GM19438 (cell line): Measurements from ENCODE around the gene PRAME.
"Not testable (repeated sequence)": the region's sequence is repeated elsewhere in the genome, so short reads cannot be mapped to it uniquely, and the experiment has no call there.

ENCODE experiments used
- ATAC-seq: cut with Tn5 transposase; IDR thresholded peaks from one replicate; pipeline ENCODE4 v1.9.1; 2021; ENCODE audit warnings: low read depth; ENCODE audit not compliant: unreplicated experiment

The PRAME gene

DNA sequence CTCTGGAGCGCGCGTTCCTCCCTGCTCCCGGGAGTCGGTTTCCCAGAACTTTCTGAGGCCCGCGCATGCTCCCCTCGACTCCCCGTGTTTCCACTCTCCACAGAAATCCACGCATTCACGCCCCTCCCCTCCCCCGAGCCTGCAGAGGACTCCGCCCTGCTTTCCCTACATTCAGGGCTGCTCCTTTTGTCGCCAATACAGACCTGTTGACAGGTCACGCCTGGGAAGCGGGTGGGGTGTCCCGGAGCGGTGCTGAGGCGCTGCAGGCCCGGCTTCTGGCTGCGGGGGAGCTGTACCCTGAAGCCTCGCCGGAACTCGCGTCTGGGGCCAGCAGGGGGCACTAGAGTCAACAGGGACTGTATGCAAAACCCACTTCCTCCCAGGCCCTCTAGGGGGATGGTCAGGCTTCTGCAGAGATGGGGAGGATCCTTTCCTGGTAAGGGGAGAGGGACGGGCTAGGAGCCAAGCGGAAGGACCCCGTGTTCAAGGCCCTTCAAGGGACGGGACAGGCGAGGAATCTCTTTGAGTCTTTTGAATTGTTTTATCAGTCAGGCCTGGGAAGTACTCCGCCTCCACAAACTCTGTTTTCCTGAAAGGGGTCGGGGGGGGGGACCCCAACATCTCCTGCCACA is at the start of gene PRAME:
TSS of gene PRAME (minus strand) at position 294 of the 632 bp plus-strand sequence. CDS start 2,433 bp downstream, outside the sequence.
- no peak for ATAC-seq

GRCh38 chr22:22608022-22608421 is 49.0 kb upstream of the PRAME start:
- not testable (repeated sequence) for ATAC-seq

DNA sequence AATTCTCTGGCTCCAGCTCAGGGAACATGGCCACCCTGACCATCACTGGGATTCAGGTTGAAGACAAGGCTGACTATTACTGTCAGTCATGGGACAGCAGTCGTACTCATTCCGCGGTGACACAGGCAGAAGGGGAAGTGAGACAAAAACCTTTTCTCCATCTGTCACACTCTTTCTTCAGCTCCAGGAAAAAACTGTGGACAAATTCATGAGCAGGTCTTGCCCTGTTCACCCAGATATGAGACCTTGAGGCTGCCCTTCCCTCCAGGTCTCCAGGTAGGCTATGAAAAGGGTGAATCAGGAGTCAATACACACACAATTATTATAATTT is 46.0 kb upstream of the PRAME start:
- no peak for ATAC-seq

GRCh38 chr22:22604326-22605073 is 45.4 kb upstream of the PRAME start:
- ATAC-seq, result no peak

DNA sequence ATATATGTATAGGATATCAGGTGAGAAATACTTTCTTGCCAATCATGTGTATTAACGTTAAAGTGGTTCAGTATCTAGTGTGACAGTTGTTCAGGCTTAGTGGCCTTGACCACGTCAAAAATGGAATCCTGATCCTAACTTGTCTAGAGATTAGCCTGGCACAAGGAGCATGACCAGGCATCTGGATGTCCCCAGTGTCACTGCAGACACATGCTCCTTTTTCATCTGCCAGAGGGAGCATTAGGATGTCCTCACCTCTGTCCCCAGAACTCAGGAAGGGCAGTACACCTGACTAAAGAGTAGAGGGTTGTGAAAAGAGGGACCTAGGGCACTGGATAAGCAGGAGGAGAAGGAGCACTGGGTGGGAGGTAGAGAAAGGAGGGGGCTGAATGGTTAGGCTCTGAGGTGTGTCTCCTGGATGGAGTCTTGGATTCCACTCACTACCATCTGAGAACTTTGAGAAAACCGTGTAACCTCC is 44.4 kb upstream of the PRAME start:
- no peak for ATAC-seq

DNA sequence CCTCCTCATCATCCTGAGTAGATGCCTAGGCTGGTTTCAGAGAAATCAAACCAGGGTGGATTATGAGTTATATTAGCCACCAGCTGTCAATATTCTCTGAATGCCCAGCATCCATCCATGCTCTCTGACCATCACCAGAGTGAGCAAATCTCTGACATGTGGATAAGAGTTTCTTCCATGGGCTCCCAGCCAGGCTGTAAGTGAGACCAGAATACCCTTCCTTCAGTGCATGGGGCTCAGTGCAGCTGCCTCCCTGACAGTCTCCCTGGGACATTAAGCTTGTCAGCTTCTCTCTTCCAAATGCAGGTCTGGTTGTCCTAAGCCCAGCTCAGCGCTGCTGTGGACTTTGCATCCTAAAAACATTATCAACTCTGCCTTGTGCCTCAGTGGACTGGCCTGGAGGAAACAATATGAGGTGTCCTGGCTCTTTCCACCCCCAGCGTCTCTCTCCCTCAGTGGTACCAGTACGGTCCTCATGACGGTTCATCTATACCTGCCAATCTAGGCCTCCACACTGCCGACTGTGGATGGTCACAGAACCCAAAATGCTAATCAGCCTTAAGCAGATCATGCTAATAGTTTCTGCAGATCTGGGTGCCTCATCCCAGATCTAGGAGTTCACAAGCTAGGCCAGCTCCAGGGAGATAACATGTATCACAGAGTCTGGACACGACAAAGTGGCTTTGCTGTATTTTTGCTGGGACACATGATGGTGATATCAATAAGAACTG is 41.6 kb upstream of the PRAME start:
- ATAC-seq, result no peak

DNA sequence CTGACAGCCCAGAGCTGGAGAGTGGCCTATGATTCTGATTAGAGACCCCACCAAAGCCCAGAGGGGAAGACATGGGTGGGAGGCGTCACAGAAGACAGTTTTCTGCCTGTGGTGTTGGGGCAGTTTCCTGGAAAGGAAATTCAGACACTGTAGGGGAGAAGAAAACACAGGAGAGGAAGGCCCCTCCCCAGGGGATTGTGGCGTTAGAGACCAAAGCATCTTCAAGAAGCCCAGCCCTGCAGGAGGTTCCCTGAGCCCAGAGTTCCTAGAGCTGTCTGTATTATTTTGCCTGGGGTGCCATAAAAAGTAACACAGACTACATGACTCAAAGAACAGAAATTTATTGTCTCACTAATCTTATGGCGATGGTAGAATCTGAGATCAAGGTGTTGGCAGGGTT is 40.2 kb upstream of the PRAME start:
- ATAC-seq, result no peak

DNA sequence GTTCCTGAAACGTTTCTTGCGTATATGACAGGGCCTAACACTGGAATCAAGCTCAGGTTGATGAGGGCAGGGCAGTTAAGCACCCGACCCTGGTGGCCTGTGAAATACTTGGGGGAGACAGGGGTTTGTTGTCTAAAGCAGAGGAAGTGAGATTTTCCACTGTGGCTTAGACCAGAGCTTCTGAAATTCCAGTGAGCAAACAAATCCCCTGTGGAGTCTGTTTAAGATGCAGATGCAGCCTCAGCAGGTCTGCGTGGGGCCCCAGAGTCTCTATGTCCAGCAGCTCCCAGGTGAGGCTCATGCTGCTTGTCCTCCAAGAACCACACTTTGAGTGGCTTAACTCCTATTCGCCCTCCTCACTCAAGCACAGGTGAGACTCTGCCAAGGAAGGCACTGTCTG is 39.1 kb upstream of the PRAME start:
- ATAC-seq, result no peak

DNA sequence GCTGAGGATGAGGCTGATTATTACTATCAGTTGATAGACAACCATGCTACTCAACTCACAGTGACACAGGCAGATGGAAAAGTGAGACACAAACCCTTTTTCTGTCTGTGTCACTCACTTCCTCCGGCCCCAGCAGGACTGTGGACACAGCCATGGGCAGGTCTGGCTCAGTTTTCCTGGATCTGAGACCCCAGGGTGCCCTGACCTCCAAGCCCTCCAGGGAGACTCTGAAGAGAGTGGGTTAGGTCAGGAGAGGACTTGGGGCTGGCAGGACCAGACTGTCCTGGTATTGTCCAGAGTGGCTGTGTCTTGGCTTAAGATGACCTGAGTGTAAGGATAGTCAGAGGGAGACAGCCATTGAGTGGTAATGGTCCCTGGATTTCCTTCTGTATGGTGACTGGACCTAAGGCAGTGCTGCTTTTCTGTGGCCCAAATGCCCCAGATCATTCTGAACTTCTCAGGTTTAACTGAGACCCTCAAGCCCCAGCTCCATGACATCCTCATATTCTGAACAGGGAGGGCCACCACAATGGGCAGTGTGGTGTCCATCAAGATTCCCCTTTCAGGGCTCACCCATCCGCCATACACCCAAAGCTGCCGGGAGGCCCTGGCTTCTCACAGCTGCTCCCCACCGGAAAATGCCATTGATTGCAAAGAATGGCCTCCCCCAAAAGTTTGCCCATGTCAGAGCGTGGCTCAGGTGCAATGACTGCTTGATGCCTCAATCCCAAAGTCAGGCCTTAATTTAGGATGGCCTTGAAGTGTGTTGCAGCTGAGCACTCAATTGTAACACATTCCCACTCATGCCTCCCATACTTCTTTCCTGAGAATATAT is 36.2 kb upstream of the PRAME start:
- ATAC-seq, result no peak

DNA sequence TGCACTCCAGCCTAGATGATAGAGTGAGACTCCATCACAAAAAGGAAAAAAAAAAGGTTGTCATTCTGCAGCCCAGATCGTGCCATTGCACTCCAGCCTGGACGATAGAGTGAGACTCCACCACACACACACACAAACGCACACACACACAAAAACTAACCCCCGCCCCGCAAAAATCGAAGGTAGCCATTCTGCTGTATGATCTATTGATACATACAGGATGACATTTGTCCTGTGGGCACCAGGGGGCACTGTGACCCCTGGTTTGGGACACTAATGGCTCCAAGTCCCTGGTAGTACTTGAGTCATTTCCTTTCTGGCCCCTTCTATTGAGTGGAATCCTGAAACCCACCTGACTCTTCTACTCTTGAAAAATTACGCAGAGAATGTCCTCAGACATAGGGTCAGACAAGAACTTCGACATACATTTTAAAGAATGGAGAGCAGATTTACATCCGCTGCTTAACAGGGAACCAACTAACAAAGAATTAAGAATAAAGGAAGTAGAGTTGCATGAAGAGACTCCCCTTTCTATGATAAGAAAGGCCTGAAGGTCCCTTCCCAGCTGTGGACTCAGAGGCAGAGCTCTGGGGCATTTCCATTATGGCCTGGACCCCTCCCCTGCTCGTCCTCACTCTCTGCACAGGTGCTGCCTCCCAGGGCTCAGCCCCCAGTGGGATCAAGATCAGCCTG is 35.0 kb upstream of the PRAME start:
- no peak for ATAC-seq

- ATAC-seq, result no peak
Observed at GRCh38 chr22:22593250-22593649, 34.2 kb upstream of the PRAME start.

DNA sequence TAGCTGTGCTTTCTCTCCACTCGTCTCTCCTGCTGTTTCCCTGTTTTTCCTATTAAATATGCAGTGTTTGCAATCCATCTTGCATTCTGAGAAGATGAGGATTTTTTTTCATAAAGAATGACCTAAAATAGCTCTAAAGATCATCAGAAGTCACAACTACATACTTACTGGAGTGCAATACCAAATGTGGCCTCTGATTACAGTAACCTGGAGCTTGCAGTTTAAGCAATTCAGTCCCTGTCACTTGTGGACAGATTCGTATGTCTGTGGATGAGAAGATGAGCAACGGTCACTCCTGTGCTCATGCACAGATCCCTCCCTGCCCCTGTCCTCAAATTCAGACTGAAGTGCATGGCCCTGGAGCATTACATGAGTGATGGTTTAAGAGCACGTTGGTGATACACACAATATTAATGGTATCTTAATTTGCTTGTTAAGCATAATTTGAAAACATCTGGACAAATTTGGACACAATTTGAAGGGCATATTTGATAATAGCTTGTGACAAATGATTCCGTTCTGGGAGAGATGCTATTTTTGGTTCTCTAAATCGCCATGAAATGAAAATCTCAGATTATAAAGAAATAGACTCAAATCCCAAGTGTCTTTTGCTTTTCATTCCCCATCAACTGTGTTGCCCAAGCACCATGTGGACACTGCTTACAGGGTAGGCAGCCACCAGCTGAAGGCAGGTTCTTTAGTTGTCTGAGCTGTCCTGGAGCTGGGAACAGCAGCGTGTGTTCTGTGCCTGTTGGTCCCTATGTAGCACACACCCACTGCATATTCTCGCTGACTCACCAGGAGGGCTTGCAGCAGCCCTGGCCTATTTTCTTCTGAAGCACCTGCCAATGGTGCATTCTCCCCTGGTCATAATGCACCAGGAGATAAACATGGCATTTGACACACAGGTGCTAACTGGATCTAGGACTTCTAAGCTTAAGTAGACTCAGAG is 32.6 kb upstream of the PRAME start:
- ATAC-seq, result no peak

GRCh38 chr22:22590136-22590891 is 31.2 kb upstream of the PRAME start:
- ATAC-seq, result no peak

GRCh38 chr22:22588485-22589164 is 29.6 kb upstream of the PRAME start:
- no peak for ATAC-seq

- no peak for ATAC-seq
Observed at GRCh38 chr22:22587577-22588188, 28.6 kb upstream of the PRAME start.

DNA sequence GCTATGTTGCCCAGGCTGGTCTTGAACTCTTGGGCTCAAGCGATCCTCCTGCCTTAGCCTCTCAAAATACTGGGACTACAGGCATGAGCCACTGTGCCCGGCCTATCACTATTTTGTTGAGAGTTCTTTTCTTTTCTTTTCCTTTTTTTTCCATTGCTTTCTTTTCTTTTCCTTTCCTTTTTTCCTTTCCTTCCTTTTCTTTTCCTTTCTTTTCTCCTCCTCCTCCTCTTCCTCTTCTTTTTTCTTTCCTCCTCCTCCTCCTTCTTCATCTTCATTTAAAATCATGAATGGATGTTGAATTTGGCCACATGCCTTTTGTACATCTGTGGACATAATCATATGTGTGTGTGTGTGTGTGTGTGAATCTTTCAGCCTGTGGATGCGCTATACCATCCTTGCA is 25.7 kb upstream of the PRAME start:
- ATAC-seq, result no peak

- no peak for ATAC-seq
Observed at GRCh38 chr22:22583030-22583429, 24.0 kb upstream of the PRAME start.
